Posterior cingulate gyrus (tissue), 11 donors: ENCODE results near the gene ZDHHC5.
"Not testable (repeated sequence)": the region's sequence is repeated elsewhere in the genome, so short reads cannot be mapped to it uniquely, and the experiment has no call there.

Experiments used
- DNase-seq, 10 donors: peaks; one replicate each; pipeline versions ENCODE4 v3.0.0 to v3.0.0-alpha.2; 2020 to 2021; ENCODE audit warnings: mixed read lengths in 3 of 10
- intact Hi-C: fragments of 100-400 bp; cut with DNase I; formaldehyde crosslinking; loops from one replicate; pipeline ENCODE4 v1.15.1; 2023

ZDHHC5 gene

DNA sequence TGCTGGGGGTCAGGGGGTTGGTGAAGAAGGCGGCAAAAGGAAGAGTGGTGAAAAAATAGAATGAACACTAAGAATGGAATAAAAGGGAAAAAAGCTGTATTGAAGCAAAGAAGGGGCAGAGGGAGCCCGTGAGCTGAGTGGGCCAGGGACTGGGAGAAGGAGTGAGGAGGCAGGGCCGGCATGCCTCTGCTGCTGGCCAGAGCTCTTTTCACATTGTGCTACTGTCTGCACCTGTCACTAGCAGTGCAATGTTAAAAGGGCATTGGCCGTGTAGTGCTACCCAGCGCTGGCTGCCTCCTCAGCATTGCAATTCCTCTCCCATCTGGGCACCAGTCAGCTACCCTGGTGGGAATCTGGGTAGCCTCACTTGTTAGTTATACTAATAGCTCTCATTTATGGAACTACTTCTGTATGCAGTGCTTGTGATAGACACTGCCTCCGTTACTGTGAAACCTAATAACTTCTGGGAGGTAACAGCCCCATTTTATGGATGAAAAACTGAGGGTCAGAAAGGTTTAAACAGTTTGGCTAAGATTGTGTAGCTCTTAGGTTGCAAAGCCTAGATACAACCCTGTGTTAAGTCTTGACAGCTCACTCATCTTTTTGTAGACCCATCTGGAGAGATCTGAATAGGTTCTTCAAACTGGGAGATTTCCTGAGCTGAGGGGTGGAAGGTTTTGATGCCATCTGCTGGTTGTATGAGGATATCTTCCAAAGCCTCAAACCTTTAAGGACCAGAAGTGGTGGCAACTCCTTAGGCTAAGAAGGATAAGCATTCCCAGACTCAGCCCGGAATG lies 26.7 kb upstream of the ZDHHC5 start:
- DNase-seq: peak in 7 of 10 donors; percentile 40 to 91 (median 66)
- intact Hi-C loops: loop anchor here (5.0 kb wide), 1 partner anchor 184 kb away; no protein-coding TSS in a partner anchor

- intact Hi-C loops: loop anchor here (1.0 to 5.0 kb wide), 3 partner anchors 76 to 297 kb away; no protein-coding TSS in a partner anchor
- no peak for DNase-seq
These were observed 24.1 kb upstream of the ZDHHC5 start for GRCh38 chr11:57643802-57644201.

DNA sequence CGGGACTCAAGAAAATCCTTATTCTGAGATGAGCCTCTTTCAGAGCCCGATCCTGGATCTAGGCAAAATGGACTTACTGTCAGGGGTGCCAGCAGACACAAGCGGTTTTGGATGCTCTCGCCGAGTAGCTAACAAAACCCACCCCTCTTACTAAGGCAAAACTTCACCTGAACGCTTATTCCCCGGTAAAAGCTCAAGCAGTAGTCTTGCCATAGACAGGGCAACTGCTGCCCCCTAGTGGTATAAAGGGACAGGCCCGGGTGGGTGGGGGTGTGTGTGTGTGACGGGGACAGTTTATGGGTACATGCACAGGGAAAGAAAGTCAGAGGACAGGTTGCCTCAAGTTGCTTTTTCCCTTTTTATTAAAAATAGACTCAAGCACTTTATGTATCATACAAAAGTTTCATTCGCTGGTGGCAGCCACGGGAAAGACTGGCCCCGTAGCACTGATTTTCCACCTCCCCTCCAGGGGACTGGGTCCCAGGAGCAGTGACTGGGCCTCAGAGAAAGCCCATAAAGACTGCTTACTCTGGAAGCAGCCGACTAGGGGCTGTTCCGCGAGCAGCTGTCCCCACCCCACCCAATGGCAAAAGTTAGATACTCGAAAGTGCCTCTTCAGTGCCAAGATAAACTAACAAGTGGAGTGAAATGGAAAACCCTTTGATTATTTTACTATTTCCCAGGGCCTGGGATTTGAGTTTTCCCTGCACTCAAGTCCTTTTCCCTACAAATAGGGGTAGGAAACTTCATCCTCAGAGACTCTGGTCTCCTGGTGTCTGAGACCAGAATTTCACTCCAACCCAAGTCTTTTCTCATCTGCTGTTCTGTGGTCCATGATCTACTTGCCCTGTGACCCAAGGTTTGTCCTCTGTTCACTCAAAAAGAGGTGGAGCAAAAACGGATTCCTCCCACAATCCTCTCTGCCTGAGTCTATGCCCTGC lies 22.9 kb upstream of the ZDHHC5 start:
- DNase-seq: peak; percentile 63 to 97 (median 85)
- intact Hi-C loops: loop anchor here (1.0 to 5.0 kb wide), 2 partner anchors 77 to 188 kb away; no protein-coding TSS in a partner anchor

- no peak for DNase-seq
- intact Hi-C loops: no loop called here
These were observed 22.2 kb upstream of the ZDHHC5 start for GRCh38 chr11:57645689-57646085.

- no peak for DNase-seq
- intact Hi-C loops: no loop called here
These were observed 21.6 kb upstream of the ZDHHC5 start for GRCh38 chr11:57646194-57646798.

GRCh38 chr11:57646799-57647303 lies 21.1 kb upstream of the ZDHHC5 start:
- peak in 1 of 10 donors; percentile 86 for DNase-seq
- intact Hi-C loops: no loop called here

DNA sequence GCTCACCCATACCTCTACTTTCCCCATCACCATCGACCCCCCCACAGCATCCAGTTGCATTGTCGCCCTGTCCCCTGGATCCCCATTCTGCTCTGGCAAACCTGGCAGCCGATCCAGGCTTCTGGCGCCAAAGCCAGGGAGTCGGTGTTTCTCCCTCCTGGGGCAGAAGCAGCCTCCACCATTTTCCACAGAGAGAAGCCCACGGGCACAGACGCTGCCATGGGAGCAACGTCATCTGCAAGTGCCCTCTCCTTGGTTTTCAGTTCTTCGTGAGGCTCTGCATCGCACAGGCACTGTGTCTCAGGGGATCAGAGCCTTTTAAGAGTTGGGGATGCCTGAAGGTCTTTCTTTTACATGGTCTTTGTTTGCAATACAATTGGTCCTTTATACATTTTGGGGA lies 20.5 kb upstream of the ZDHHC5 start:
- peak in 1 of 10 donors; percentile 87 for DNase-seq
- intact Hi-C loops: no loop called here

GRCh38 chr11:57647960-57648800 lies 19.7 kb upstream of the ZDHHC5 start:
- DNase-seq: peak in 8 of 10 donors; percentile 46 to 92 (median 72)
- intact Hi-C loops: no loop called here

GRCh38 chr11:57648801-57649735 lies 18.8 kb upstream of the ZDHHC5 start:
- intact Hi-C loops: no loop called here
- DNase-seq: peak in 6 of 10 donors; percentile 45 to 90 (median 52)

- intact Hi-C loops: no loop called here
- DNase-seq: peak; percentile 54 to 95 (median 70)
These were observed 17.8 kb upstream of the ZDHHC5 start, which contains the start of gene YPEL4 for GRCh38 chr11:57649826-57650738. TSS of gene YPEL4 (minus strand) at chr11:57649912. CDS start at chr11:57647107, 2,805 bp downstream.

DNA sequence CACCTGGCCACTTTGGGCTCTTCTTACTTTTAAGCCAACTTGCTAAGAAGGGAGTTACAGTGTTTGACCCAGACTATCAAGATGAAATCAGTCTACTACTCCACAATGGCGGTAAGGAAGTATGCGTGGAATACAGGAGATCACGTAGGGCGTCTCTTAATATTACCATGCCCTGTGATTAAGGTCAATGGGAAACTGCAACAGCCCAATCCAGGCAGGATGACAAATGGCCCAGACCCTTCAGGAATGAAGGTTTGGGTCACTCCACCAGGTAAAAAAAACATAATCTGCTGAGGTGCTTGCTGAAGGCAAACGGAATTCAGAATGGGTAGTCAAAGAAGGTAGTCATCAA lies 17.2 kb upstream of the ZDHHC5 start:
- intact Hi-C loops: no loop called here
- DNase-seq: no peak

DNA sequence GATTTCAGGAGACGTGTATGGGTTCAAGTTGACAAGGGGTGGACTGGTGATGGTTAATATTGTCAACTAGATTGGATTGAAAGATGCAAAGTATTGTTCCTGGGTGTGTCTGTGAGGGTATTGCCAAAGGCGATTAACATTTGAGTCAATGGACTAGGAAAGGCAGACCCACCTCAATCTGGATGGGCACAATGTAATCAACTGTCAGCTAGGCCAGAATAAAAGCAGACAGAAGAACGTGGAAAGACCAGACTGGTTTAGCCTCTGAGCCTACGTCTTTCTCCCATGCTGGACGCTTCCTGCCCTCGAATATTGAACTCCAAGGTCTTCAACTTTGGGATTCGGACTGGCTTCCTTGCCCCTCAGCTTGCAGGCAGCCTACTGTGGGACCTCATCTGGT lies 16.5 kb upstream of the ZDHHC5 start:
- DNase-seq: no peak
- intact Hi-C loops: no loop called here

DNA sequence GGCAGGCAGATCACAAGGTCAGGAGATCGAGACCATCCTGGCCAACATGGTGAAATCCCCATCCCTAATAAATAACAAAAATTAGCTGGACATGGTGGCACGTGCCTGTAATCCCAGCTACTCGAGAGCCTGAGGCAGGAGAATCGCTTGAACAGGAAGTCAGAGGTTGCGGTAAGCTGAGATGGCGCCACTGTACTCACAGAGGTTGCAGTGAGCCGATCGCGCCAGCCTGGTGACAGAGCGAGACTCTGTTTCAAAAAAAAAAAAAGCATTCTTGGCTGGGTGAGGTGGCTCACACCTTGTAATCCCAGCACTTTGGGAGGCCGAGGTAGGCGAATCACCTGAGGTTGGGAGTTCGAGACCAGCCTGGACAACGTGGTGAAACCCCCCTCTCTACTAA lies 15.7 kb upstream of the ZDHHC5 start:
- intact Hi-C loops, DNase-seq: not testable (repeated sequence)

DNA sequence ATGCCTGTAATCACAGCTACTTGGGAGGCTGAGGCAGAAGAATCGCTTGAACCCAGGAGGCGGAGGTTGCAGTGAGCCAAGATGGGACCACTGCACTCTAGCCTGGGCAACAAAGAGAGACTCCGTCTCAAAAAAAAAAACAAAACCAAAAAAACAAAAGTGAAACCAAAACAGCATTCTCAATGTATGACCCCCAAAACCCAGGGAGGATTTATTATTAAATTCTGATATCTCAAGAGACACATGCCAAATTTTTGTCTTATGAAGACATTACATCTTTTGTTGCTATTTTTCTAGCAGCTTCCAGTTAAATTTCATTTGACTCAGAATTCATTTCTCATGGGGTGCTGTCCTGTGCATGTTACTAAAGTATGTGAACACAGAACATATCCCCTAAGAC lies 15.3 kb upstream of the ZDHHC5 start:
- DNase-seq: no peak
- intact Hi-C loops: no loop called here

GRCh38 chr11:57653163-57653562 lies 14.8 kb upstream of the ZDHHC5 start:
- intact Hi-C loops: no loop called here
- DNase-seq: no peak

DNA sequence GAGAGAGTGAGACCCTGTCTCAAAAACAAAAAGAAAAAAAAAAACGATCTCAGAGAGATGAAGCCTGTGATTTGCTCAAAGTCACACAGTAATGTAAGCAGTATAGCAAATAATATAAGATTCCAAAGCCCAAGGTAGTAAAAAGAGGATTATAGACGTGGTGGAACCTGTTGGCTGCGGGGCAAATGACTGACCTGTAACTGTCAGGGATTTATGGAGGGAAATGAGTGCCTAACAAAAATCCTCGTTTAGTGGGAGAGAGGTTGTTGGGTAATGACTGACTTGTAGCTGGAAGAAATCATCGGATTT lies 11.1 kb upstream of the ZDHHC5 start:
- intact Hi-C loops: loop anchor here (1.0 kb wide), 1 partner anchor 10 kb away; no protein-coding TSS in a partner anchor

More for the DNA sequence above, 11.1 kb upstream of the ZDHHC5 start:
- no peak for DNase-seq
